NCI-H446 (cell line): ENCODE results near the gene PUS1.

ENCODE experiments used
- DNase-seq, 2 experiments: peaks; one replicate each; lab custom pipeline; 2025; lab: John Stamatoyannopoulos, UW

PUS1 gene

DNA sequence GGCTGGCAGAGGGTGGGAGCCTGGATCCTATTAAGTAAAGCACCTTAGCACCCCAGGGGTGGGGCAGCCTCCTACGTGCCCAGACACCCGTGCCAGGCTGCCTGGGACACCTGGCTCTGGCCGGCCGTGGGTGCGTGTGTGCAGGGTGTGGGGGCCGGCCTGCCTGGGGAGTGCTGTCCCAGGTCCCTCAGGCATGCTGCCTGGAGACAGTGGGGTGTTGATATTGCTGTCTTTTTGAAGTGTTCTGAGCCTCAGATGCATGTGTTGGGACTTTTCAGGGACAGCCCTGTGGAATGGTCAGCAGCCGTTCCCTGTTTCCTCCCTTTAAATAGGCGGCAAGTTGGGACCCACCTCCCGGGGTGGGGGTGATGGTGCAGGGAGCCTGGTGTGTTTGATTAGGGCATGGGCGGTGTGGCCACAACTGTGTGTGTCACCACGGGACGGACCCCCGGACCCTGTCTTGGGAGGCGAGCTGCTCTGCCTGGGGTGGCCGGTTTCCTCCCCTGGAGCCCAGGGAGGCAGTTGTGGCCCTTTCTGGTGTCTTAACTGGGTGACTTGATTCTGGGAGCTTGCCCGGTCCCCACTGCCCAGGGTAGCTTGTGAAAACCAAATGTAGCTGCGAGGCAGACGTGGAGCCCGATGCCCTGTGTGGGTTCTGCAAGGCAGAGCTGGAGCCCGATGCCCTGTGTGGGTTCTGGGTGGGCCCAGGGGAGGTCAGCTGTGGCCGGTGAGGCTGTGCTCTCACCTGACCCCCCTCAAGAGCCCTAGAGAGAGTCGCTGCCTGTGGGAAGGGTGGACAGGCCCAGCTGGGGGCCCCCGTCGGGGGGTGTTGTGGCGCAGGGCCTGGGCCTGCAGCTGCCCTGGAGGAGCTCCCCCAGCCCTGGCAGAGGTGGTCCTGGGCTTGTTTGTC is 26.5 kb upstream of the PUS1 start:
- no peak for DNase-seq

DNA sequence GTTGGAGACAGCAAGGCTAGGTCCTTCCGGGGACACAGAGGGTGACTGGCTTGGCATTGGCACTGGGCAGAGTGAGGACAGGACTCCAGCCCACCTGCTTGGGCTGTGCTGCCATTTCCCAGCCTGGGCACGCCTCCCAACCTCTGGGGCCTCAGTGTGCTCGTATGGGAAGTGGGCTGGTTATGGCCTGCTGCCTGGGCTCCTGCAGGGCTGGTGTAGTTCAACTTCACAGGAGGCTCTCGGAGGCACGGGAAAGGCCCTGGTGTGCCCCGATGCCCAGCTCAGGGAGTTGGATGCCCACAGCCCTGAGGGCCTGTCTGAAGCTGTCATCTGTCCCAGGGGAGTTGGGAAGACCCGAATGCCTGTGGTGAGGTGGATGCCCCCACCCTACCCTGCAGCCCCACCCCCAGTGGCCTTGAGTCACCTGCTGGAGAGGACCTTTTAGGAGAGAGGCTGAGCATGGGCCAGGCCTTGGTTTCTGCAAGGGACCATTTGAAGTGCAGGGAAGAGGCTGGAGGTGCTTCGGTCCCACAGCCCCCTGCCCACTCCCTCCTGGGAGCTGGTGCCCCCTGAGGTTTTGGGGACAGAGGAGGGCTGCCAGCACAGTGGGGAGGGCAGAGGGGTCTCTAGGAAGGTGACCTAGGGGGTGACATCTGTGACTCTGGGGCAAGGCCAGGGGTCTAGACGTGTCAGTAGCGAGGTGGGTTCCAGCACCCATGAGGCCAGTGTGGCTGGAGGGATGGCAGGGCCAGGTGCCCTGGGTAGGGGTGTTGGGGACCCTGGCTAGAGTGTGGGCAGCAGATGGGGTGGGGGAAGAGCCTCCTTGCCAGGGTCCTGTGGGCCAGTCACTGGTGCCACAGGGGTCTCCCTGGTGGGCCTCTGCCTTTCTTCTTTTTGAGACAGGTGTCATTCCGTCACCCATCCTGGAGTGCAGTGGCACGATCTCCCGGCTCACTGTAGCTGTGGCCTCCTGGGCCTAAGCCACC is 25.5 kb upstream of the PUS1 start:
- no peak for DNase-seq

DNA sequence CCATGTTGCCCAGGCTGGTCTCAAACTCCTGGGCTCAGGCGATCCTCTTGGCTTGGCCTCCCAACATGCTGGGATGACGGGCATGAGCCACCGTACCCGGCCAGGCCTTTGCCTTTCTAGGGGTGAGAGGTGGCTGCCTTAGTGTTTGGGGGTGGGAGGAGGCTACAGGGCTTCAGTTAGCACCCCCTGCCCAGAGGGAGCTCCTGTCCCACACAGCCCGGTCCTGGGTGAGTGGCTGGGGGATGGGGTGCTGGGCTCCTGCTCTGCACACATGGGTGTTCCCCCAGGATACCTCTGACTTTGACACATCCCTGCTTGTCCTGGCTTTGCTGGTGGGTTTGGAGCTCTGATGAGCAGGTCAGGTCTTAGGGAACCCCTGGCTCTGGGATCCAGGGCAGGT is 24.7 kb upstream of the PUS1 start:
- DNase-seq: no peak

DNA sequence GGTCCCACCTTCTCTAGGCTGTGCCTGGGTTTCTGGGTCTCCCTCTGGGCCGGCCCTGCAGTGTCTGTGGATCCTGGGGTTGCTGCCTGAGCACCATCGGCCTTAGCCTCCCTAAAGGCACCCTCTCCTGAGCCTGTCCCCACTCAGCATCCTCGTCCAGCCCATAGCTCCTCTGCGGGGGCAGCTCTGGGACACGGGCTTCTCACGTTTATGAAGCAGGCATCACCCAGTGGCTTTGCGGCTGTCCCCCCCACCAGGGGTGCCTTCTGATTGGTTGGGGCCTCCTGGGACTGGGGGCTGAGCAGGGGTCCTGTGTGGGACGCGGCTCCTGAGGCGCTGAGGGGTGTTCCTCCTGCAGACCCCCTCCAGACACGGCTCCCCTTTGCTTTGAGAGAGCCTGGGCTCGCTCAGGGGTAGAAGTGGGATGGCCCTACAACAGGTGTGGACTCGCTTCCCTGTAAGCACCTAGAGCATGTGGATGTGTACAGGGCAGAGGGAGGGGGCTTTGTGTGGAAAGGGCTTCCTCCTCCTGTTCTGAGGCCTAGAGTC is 23.9 kb upstream of the PUS1 start:
- DNase-seq: no peak

DNA sequence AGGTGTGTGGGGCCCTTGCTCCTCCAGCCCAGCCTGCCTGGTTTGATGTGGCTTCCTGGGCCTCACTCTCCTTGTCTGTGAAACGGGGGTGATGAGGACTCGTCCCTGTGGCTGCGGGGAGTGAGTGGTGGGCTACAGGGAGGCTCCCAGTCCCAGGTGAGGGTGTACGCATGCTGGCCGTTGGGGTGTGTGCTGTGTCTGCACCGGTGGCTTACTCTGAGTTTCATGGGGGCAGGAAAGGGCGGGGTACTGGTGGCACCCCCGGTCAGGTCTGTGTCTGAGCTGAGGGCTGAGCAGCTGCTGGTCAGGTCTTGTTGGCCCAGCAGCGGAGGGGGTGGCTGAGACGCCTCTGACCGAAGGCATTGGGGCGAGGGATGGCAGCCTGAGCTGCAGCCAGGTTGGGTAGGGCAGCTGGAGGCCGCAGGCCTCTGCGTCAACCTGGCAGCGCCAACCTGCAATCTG is 23.4 kb upstream of the PUS1 start:
- no peak for DNase-seq

DNA sequence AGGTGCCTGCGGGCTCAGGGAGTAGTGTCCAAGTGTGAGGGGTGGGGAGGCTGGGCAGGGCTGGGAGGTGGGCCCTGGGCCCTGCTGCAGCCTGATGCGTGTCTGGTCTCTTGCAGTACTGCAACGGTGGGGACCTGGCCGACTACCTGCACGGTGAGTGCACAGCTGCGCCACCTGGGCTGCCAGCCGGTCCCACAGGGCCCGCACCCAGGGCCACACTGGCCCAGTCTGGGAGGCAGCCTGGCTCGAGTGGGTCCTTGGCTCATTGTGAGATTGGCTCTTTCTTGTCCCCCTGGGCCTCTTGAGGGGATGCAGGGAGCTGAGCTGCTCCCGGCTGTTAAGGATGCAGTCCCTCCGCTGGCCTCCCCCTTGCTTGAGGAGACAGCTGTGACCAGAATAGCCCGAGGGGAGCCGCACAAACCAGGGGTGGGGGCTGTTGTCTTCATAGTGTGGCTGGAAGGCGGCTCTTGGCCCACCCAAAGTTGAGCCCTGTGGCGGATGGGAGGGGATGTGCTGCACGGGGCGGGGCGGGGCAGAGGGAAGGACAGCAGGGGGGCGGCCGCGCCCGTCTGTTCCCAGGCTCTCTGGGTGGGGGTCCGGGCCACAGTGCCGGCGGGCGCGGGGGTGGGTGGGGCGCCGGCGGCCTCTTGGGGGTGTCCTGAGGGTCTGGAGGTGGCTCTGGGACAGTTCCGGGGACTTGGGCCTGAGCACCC is 21.5 kb upstream of the PUS1 start:
- no peak for DNase-seq

DNA sequence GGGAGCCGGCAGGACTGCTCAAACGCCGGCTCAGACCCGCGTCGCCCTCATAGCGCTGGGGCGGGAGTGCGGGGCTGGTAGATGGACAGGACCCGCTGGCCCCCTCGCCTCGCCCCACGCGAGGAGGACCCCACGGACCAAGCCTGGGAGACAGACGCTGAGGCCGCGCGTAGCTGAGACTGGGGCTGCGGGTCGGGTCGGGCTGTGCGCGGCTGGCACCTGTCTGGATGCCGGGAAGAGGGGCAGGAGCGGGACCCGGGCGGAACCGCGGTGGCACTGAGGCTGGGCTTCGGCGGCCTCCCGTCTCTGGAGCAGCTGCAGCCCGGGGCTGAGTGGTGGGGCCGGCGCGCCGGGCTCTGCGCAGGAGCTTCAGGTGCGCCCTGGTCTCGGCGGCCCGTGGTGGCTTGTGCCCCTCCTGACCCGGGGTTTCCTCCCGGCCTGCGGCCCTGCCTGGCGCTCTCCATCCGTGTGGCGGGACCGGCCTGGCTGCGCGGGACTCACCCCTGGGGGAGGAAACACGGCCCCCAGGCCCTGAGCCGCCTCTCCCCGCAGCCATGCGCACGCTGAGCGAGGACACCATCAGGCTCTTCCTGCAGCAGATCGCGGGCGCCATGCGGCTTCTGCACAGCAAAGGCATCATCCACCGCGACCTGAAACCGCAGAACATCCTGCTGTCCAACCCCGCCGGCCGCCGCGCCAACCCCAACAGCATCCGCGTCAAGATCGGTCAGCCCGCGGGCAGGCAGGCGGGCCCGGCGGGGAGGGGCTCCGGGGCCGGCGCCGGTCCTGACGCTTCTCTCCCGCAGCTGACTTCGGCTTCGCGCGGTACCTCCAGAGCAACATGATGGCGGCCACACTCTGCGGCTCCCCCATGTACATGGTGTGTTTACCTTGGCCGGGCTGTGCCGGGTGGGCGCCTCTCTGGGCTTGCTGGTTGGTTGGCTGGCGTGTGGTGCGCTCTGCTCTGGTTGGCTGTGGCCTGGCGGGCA is 20.7 kb upstream of the PUS1 start:
- DNase-seq: no peak

DNA sequence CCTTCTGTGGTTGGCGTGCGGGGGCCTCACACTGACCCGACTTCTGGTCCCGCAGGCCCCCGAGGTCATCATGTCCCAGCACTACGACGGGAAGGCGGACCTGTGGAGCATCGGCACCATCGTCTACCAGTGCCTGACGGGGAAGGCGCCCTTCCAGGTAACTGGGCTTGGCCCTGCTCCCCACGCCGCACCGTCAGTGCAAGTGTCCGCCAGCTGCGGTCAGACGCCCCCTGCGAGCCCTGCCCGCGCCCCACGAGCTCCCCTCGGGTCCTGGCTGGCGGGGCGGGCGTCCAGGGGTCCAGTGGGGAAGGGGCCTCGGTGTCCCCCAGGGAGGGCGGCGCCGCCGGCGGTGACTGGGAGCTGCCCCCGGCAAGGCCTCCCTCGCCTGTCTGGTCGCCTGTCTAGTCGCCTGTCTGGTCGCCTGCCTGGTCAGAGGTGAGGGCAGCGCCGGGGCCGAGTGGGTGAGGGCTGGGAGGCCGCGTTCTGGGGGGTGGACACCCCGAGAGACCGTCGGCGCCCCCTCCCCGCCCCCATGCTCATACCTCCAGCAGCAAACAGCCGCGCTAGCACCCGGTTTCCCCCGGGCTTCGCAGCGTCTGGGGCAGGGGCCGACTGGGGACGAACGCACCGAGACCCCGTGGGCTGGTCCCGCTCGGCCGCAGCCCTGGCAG is 19.9 kb upstream of the PUS1 start:
- no peak for DNase-seq

DNA sequence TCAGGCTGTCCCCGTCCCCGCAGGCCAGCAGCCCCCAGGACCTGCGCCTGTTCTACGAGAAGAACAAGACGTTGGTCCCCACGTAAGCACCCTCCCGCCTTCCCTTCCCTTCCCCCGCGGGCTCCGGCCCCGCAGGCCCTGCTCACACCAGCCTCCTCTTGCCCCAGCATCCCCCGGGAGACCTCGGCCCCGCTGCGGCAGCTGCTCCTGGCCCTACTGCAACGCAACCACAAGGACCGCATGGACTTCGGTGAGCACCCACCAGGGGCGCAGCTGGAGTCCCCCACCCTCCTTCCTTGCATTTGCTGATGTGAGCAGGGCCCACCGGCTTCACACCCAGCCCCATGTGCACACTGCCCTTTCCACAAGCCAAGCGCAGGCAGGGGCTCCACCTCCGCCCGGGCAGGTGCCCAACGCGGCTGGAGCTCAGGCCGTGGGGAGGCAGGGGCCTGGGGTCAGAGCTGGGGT is 19.3 kb upstream of the PUS1 start:
- no peak for DNase-seq

DNA sequence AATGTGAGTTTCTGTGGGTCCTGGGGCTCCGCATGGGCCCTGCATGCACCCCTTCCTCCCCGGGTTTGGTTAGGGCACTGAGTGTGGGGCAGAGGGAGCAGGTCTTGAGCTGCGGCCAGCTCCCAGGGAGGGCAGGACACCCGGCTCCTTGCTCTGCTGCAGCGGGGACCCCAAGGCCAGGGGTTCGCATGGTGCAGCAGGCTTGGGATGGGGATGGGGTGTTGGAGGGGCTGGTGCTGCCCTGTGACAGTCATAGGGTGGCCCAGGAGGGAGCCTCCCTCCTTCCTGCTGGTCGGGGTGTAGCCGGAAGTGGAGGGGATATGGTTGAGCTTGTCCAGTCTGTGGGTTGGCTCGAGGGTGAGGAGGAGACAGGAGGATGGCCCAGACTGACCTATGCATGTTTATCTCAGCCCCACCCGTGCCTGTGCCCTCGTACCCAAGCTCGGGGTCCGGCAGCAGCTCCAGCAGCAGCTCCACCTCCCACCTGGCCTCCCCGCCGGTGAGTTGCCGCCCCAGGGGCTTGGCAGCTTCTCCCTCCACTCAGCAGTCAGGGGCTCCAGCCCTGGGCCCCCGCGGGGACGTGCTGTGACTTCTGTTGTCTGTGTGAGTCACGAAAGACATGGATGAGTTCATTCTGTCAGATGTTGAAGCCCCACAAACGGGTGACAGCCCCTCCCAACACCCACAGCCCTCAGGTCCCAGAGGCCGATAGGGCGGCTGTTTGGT is 18.6 kb upstream of the PUS1 start:
- no peak for DNase-seq

DNA sequence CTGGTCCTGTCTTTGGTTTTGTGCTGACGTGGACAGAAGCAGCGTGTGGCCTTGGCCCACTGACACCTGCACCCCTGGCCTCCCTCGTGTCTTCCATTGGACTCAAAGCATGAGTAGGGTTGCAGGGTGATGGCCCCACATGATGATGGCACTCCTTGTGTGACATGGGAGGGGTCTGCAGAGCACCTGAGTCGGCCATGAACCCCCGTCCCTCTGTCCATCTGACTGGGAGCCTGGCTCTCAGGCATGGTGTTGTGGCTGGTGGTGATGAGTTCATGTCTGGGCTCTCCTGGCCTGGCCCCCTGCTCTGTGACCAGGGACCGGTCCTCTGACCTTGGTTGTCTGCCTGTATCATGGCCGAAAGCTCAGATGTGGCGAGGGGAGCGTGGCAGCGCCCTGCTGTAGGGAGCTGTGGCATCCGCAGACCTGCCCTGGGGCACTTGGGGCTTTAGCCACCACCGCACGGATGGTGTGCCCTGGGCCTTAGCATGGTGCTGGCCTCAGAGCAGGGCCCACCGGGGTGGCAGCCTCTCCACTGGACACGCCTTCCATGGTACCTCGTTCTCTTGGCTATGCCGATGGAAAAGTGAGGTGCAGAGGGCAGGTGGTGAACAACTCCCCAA is 17.9 kb upstream of the PUS1 start:
- DNase-seq: no peak

DNA sequence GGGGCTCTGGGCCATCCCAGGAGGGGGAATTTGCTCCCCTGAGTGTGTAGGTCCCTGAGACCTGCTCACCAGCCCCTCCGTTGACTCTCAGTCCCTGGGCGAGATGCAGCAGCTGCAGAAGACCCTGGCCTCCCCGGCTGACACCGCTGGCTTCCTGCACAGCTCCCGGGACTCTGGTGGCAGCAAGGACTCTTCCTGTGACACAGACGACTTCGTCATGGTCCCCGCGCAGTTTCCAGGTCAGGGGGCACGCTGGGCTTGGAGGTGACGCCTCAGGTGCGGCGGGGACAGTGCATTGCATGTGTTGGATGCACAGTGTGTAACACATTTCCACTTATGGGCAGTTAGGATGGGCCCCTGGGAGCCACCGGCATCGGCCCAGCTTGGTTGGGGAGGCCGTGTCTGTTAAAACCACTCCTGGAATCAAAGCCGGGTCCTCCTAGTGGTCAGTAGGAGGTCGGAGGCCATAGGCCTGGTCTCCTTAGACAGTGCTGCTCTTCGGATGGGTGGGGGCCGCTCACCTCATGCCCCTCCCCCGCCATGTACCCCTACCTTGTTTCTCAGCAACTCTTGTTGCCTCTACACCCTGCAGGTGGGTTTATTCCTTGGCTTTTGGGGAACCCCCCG is 17.1 kb upstream of the PUS1 start:
- DNase-seq: no peak

DNA sequence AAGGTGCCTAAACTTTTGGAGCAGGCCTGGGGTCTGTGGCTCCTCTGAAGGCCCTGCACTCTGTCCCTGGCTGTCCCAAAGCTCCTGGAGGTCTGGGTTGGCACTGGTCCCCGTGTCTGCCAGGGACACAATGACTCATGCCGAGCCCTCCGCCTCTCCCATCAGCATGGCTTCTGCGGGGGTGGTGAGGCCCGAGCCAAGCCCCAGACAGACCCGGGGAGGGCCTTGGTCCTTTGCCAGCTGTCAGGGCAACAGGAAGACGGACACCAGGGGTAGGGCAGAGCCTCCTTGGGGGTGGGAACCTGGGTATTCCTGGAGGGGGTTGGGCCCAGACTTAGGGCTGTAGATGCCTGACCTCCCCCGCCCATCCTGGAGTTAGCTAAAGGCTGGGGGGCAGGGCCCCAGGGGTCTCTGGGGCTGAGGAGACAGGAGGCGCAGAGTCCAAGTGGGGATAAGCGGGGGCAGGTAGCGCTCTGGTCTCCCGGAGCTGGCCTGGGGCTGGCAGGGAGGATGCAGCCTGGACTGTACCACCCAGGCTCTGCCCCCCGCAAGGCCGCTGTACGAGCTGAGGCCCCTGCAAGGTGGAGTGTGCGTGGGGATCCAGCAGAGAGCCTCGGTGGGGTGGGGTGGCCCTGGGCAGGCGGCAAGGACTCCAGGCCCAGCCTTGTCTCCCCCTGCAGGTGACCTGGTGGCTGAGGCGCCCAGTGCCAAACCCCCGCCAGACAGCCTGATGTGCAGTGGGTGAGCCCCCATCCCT is 16.4 kb upstream of the PUS1 start:
- peak; percentile 34 to 81 for DNase-seq

DNA sequence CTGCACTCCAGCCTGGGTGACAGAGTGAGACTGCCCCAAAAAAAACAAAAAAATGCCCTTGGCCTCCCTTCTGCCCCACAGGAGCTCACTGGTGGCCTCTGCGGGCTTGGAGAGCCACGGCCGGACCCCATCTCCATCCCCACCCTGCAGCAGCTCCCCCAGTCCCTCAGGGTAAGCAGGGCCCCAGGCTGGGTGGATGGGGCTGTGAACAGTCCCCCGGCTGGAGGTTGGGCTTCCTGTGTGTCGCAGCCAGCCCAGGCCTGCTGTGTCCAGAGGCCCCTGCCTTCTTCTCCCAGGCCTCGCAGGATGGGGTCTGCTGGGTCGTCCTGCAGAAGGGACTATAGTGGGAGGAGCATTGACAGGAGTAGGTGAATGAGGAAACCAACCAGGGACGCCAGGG is 15.4 kb upstream of the PUS1 start:
- no peak for DNase-seq

DNA sequence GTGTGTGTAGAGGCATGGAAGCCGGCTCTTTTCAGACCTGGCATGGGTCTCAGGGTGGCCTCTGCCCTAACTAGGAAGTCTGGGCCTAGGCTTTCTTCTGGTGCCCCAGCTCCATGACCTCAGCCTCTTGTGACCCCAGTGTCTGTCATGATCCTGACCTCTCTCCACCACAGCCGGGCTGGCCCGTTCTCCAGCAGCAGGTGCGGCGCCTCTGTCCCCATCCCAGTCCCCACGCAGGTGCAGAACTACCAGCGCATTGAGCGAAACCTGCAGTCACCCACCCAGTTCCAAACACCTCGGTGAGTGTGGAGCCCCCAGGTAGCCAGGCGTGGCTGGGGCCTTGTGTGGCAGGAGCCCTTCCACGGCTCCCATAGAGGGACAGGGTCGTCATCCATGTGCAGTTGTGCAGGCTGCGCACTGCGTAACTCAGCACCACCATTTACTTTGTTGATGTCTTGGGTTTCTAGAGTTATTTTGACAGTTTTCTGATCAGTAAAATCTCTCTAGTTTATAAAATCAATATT is 14.8 kb upstream of the PUS1 start:
- no peak for DNase-seq

DNA sequence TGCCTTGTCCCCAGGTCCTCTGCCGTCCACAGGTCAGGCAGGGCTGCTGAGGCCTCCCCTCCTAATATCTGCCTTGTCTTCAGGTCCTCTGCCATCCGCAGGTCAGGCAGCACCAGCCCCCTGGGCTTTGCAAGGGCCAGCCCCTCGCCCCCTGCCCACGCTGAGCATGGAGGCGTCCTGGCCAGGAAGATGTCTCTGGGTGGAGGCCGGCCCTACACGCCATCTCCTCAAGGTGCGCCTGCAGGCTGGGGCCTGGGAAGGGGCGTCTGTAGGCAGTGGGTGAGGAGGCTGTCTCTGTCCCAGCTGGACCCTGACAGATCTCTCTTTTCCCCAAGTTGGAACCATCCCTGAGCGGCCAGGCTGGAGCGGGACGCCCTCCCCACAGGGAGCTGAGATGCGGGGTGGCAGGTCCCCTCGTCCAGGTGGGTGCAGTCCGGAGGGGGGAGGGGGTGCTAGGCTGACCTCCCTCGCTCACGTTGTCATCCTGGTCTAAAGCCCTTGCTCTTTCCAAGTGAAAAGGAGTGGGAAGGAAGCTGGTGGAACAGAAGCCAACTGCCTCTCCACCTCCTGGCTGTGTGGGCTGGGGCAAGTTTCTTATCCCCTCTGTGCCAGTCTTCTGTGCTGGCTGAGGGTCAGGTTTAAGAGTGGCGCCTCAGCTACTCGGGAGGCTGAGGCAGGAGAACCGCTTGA is 13.9 kb upstream of the PUS1 start:
- no peak for DNase-seq

DNA sequence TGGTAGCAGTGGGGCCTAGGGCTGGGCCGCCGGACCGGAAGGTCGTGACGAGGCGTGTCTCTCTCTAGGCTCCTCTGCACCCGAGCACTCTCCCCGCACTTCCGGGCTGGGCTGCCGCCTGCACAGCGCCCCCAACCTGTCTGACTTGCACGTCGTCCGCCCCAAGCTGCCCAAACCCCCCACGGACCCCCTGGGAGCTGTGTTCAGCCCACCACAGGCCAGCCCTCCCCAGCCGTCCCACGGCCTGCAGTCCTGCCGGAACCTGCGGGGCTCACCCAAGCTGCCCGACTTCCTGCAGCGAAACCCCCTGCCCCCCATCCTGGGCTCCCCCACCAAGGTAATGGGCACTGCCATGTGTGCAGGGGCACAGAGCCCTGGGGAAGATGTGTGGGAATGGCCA is 13.3 kb upstream of the PUS1 start:
- DNase-seq: no peak
